Measurements from ENCODE around the gene TAX1BP1. TPM values are rescaled to one million over a fixed set of nuclear protein-coding genes. Genes with fewer than 3 reads are reported as not detected.

Gene TAX1BP1
- total RNA-seq, 1 donor from 2014 or later, result 83.6 TPM

- H3K27me3 ChIP-seq (ENCODE audit: control insufficient read depth, insufficient read depth, low read length), result no peaks in the 10 kb centered on the region
- H3K36me3 ChIP-seq (ENCODE audit: control insufficient read depth, insufficient read depth, low read length), result no peaks in the 10 kb centered on the region
- H3K4me3 ChIP-seq (ENCODE audit: low read depth, low read length), result no peak overlapping the region
- no peak for DNase-seq (ENCODE audit: low read depth)
- TF ChIP-seq, protein P1, sequence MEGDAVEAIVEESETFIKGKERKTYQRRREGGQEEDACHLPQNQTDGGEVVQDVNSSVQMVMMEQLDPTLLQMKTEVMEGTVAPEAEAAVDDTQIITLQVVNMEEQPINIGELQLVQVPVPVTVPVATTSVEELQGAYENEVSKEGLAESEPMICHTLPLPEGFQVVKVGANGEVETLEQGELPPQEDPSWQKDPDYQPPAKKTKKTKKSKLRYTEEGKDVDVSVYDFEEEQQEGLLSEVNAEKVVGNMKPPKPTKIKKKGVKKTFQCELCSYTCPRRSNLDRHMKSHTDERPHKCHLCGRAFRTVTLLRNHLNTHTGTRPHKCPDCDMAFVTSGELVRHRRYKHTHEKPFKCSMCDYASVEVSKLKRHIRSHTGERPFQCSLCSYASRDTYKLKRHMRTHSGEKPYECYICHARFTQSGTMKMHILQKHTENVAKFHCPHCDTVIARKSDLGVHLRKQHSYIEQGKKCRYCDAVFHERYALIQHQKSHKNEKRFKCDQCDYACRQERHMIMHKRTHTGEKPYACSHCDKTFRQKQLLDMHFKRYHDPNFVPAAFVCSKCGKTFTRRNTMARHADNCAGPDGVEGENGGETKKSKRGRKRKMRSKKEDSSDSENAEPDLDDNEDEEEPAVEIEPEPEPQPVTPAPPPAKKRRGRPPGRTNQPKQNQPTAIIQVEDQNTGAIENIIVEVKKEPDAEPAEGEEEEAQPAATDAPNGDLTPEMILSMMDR (IDR thresholded peaks at IDR 0.05; ENCODE audit: insufficient read depth, low read length, poor library complexity, severe bottlenecking), result no peak
Observed at GRCh38 chr7:27709137-27710075, 30.6 kb upstream of the TAX1BP1 start.

- Histone ChIP-seq H3K27me3 (ENCODE audit: control insufficient read depth, insufficient read depth, low read length) (no peaks in the 10 kb centered on the region), H3K36me3 (ENCODE audit: control insufficient read depth, insufficient read depth, low read length) (no peaks in the 10 kb centered on the region), H3K4me3 (ENCODE audit: low read depth, low read length) (no peak overlapping the region)
- TF ChIP-seq, protein P1 (IDR thresholded peaks at IDR 0.05; ENCODE audit: insufficient read depth, low read length, poor library complexity, severe bottlenecking), result no peak
- DNase-seq (ENCODE audit: low read depth), result no peak
Observed at GRCh38 chr7:27712217-27712616, 27.7 kb upstream of the TAX1BP1 start.

DNA sequence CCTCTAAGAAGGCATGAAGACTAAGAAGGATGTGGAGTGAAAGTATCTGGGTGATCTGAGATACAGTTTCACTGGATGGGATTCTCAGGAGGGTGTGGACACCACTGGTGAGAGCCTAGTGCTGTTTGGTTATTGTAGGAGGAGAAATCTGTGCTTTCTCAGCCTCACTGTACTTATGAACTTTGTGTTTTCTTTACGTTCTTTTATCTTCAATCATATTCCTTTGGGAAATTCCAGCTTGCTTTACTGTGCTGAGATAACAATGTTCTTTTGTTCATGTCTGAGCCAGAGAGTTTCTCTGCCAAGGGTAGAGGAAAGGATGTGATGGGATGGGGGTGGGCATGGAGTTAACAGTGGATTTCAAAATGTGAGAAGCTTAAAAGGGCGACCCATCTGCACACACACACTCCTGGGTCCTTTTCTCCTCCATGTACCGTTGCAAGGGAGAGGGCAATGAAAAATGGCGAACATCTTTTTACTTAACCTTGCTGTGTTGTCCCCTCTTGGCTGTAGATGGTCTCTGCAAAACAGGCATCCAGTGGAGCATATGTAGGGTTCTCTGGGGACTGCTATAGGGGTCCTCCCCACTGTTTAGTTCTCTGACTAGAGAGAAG lies 25.0 kb upstream of the TAX1BP1 start:
- TF ChIP-seq, protein P1 (IDR thresholded peaks at IDR 0.05; ENCODE audit: insufficient read depth, low read length, poor library complexity, severe bottlenecking), result no peak
- Histone ChIP-seq H3K36me3 (ENCODE audit: control insufficient read depth, insufficient read depth, low read length) (no peaks in the 10 kb centered on the region), H3K4me3 (ENCODE audit: low read depth, low read length) (no peak overlapping the region), H3K27me3 (ENCODE audit: control insufficient read depth, insufficient read depth, low read length) (no peaks in the 10 kb centered on the region)
- no peak for DNase-seq (ENCODE audit: low read depth)

- TF ChIP-seq, protein P1 (IDR thresholded peaks at IDR 0.05; ENCODE audit: insufficient read depth, low read length, poor library complexity, severe bottlenecking), result peak; percentile 22
- no peak overlapping the region for H3K4me3 ChIP-seq (ENCODE audit: low read depth, low read length)
- no peak for DNase-seq (ENCODE audit: low read depth)
Observed at GRCh38 chr7:27723085-27723484, 16.9 kb upstream of the TAX1BP1 start.

DNA sequence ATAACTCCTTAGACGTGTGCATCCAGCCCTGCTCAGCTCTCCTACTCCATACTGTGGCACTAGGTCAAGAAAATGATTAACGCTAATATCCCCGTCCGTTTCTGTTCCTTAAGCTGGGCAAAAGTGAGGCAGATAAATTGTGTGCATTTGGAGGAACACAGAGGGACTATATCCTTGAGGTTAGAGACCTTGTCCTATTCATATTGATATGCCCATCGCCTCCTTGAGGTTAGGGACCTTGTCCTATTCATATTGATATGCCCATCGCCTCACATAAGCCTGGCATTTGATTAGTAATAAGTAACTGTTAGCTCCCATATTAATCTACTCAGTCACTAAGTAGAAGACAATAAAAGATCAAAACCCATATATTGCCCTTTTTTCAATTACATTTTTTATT lies 12.9 kb upstream of the TAX1BP1 start:
- no peak overlapping the region for H3K4me3 ChIP-seq (ENCODE audit: low read depth, low read length)
- no peaks in the 10 kb centered on the region for H3K27me3 ChIP-seq (ENCODE audit: control insufficient read depth, insufficient read depth, low read length)
- TF ChIP-seq, protein P1 (IDR thresholded peaks at IDR 0.05; ENCODE audit: insufficient read depth, low read length, poor library complexity, severe bottlenecking), result no peak

More at GRCh38 chr7:27723085-27723484, 16.9 kb upstream of the TAX1BP1 start:
- H3K36me3 ChIP-seq (ENCODE audit: control insufficient read depth, insufficient read depth, low read length), result no peaks in the 10 kb centered on the region
- no peaks in the 10 kb centered on the region for H3K27me3 ChIP-seq (ENCODE audit: control insufficient read depth, insufficient read depth, low read length)

More for the DNA sequence above, 12.9 kb upstream of the TAX1BP1 start:
- no peaks in the 10 kb centered on the region for H3K36me3 ChIP-seq (ENCODE audit: control insufficient read depth, insufficient read depth, low read length)
- no peak for DNase-seq (ENCODE audit: low read depth)

Measured in kidney epithelial cell (primary cell).